HG02678 (cell line): ENCODE results near the gene MIB1.

Source experiments
- ATAC-seq: cut with Tn5 transposase; IDR thresholded peaks from one replicate; pipeline ENCODE4 v1.9.1; 2021; ENCODE audit warnings: mild to moderate bottlenecking, moderate library complexity; ENCODE audit not compliant: unreplicated experiment

MIB1 gene

DNA sequence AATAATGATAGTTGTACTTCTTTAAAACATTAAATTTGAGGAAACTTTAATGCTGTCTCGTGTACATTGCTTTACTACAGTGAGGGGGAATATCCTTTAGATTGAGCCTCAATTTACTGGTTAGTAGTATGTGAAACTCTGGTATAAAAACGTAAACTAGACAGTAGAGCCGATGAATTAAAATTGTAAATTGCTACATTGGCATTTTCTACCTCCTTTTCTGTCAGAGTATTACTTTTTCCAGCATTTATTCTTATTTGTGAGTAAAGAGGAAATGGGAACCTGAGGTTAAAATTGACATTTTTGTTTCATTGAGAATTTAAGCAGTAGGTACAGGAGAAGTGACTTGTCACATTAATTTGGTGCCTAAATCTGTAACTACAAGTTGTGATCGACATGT is 128.2 kb downstream of the MIB1 start:
- ATAC-seq, result no peak

DNA sequence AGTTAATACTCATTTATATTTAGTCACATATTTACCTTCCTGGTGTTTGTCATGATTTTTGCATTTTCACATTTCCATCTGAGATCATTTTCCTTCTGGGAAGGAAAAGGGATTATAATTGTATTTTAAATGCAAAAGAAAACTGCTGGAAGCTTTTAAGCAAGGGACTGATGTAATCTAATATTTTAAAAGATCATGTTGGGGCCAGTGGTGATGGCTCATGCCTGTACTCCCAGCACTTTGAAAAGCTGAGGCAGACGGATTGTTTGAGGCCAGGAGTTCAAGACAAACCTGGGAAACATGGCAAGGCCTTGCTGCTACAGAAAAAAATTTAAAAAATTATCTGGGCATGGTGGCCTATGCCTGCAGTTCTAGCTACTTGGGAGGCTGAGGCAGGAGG is 149.0 kb downstream of the MIB1 start:
- no peak for ATAC-seq

DNA sequence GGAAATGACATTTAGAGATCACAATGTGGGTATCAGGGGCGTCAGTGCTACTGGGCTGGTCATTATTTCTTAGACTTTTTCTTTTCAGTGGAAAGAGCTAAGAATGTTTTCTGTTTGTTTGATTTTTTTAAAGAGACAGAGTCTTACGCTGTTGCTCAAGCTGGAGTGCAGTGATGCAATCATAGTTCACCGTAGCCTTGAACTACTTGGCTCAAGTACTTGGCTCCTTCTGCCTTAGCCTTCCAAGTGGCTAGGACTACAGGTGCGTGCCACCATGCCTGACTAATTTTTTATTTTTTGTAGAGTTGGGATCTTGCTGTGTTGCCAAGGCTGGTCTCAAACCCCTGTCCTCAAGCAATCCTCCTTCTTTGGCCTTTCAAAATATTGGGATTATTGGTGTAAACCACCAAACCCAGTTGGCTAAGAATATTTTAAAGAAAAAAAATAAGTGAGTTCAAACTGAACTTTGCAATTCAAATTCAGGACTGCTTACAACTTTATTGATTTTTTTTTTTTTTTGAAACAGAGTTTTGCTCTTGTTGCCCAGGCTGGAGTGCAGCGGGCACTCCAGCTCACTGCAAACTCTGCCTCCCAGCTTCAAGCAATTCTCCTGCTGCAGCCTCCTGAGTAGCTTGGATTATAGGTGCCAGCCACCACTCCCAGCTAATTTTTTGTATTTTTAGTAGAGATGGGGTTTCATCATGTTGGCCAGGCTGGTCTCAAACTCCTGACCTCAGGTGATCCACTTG is 154.2 kb downstream of the MIB1 start:
- ATAC-seq, result no peak

DNA sequence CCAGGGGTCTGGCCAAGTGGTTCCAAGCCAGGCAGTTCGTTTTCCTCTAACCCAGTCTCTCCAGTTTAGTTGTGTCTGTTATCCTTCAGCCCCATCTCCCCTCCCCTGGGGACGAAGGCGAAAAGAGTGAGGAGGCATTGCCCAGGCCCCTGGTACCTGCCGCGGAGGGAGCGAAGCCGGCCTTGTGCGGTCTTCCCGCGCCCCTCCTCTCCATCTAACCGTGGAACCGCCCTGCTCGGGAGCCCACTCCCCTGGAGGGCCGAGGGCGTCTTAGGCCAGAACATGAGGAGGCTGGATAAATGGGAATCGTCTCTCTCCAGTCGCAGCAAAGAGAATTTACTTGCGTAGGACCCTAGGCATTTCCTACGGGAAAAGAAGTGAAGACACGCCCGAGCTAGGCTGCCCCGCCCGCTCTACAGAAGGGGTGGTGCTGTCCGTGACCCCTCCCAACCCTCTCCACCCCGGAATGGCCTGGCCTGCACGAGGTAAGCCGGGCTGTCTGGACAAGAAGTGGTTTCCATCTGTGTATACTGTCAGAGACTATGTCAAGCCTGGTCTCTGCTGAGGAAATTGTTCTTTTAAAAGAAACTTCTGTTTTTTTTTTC is 156.2 kb downstream of the MIB1 start:
- no peak for ATAC-seq

DNA sequence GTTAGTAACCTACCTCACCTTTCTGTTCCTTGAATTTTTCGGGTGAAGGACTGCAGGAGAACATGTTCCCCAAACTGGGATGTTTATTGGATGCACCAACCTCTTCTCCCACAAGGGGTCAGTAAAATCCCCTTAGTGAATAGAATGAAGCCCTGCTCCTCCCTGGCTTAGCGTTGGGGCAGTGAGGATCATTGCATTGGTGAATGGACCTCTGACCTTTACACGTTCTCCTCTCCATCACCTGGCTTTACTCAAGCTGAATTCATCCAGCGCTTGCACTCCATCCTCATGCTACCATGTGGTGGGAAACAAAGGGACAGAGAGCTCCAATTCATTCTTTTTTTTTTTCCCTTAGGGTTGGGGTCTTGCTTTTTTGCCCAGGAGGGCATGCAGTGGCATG is 157.2 kb downstream of the MIB1 start:
- peak; percentile 69 for ATAC-seq

DNA sequence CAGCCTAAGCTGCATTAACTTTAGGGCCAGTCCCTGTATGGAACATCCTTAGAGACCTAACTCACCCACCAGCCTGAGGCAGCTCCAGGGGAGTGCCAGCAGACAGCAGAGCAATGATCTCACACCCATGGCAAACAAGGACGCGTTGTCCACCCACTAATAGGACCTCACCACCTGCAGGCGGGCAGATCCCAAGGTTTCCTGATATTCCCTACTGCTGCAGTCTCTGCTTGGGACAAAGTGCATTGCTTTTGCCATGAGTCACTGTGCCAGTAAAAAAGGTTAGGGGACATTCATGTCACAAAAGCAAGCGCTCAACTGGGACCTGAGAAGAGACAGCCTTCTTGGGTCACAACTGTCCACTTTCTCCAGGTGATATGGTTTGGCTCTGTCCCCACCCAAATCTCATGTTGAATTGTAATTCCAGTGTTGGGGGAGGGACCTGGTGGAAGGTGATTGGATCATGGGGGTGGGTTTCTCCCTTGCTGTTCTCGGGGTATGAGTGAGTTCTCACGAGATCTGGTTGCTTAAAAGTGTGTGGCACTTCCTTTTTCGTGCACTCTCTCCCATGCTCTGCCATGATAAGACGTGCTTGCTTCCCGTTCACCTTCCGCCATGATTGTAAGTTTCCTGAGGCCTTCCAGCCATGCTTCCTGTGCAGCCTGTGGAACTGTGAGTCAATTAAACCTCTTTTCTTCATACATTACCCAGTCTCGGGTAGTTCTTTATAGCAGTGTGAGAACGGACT is 160.2 kb downstream of the MIB1 start:
- ATAC-seq, result no peak

DNA sequence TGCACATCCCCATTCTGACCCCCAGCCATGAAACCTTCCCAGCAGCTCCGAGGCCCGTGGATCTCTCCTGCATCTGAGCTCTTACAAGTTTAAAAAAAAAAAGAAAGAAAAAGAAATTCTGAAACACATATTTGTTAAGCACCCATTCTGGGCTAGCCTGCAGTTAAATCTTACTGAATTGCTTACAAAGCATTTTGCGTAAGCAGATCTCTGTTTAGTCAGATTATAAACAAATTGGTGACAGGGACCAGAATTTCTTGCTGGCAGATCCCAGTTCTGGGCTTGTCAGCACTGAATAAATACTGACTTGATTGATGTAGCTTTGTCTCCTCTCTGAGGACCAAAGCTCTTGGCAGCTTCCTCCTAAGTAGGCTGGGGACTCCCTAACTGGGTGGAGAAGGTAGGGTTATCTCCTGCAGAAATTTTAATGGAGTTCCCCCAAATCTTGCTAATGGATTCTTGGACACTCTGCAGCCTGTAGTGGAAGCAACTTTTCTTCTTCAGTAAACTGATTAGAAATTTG is 160.9 kb downstream of the MIB1 start:
- ATAC-seq, result no peak

DNA sequence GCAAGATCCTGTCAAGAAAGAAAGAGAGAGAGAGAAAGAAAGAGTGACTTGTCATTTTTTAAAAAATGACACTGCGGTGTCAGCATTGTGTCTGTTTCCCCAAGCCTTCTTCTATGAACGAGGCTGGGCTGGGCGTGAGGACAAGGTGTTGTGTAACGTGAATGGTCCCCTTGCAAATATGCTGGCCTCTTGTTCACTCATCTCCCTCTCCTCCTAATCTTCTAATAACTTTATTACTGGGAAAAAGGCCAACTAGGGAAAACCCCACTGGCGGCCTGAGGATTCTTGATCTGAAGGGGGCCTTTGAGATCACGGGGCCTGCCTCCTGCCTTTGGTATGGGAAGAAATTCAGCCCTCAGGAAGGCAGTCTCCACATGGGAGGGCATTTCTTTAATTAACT is 163.1 kb downstream of the MIB1 start:
- ATAC-seq, result no peak

DNA sequence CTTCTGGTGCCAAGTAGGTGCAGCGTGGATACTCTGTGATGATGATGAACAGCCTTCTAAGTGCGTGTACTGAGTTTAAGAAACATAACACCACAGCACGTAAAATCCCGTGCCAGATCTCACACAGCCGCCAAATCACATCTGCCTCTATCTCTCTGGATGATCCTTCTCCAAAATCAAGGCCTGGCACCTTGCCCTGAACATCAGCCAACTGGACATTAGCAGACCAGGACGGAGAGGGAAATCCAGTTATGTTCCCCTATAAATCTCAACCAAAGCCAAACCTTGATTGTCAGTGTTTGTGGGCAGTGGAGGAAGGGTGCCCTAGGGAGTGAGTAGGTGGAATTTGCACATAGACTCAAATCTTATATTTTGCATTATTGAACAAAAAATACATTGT is 164.3 kb downstream of the MIB1 start:
- no peak for ATAC-seq

DNA sequence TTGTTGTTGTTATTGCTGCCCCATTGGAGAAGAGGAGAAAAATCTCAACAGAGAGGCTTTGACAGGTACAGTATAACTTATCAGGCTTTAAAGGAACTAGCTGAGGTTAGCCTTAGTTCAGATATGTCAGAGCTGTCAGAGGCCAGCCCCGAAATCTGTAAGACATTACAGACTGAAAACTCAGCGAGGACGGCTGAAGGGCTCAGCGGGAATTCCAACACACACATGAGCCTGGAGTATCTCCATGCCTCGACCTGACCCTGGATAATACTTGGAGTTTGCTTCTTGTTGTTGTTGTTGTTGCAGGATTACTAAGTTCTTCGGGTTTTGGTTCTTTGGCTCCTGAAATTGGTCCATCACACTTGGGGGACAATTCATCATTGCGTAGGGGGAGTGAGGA is 166.9 kb downstream of the MIB1 start:
- ATAC-seq, result no peak

DNA sequence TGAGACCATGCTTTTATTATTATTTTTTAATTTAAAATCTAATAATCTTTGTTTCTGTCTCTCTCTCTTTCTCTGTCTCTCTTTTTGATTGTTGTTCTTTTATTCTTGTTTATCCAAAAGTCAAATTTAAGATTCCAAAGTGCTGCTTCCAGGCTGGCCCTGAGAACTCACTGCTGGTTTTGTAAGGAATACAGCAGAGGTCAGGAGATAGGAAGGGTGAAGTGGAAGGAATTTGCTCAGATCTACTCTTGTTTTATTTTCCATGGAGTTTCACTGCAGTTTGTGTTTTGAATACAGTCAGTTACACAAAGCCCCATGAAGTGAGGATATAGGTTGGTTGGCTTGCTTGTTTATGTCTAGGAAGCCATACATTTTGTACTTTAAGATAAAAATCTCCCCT is 168.1 kb downstream of the MIB1 start:
- no peak for ATAC-seq

DNA sequence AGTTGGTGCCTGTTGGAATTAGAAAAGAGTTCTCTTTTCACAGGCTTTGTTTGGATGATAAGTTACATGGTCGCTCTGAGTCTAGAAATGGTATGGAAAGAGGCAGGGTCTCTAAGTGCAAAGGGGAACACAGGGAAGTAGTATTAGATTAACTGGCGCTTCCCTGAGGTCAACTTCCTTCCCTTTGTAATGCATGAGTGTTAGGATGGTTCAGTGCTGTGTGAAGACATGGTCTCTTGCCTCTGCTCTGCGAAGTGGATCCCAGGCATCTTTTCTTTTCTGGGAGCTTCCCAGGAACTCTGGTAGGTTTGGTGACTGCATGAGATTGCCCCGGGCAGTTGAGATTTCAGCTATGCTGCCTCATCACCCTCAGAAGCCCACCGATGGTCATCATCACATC is 170.3 kb downstream of the MIB1 start:
- no peak for ATAC-seq

DNA sequence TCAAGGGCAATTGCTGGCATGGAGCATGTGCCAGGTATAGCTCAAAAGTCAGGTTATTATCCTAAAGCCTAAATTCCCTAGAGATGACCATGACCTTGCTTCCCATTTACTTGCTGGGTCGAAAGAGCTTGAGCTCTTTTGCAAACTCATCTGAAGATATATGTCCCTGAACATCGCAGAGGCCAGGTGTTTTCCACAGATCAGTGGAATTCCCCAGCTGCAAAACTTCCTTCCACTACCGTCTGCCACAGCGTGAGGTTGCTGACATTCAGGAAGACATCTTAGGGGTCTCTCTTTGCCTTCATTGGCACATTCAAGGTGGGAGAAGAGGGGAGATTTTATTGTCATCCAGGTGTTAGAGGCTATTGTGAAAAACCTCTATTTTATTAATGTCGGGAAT is 171.0 kb downstream of the MIB1 start:
- no peak for ATAC-seq

DNA sequence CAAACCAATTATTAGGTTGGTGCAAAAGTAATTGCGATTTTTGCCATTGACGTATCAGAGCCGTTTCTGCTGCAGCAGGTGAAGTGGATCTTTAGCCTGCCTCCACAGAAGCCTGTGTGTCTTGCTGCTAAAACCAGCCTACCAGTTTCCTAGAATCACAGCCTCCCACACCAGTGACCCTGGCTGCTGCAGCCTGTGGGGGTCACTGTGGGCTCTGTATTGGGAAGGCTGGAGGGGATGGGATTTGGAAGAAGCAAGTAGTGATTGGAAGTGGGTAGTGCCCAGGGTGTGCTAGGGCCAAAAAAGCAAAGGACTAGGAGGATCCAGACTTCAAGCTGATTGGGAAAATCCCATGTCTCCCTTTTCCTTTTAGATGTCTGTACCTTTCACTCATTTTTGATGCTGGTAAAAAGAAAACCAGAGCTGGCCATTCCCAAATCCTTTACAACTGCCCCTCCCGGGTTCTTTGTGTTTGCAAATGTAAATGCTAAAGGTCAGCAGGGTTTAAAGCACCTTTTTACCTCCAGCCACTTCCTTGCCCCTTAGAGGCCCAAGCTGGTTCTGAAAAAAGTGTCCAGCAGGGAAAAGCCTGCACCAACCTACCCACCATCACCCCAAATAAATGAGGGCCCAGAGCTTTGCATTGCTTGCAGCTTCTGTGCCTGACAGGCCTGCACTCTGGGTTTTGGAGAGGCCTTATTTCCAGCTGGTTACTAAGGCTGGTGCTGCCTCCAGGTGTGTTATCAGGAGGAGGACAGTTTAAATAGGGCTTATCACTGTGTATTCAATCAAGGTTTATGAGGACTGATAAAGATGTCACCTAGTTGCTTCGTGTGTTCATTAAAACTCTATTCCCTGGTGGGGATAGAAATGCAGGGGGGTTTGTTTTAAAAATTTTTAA is 172.0 kb downstream of the MIB1 start:
- no peak for ATAC-seq

DNA sequence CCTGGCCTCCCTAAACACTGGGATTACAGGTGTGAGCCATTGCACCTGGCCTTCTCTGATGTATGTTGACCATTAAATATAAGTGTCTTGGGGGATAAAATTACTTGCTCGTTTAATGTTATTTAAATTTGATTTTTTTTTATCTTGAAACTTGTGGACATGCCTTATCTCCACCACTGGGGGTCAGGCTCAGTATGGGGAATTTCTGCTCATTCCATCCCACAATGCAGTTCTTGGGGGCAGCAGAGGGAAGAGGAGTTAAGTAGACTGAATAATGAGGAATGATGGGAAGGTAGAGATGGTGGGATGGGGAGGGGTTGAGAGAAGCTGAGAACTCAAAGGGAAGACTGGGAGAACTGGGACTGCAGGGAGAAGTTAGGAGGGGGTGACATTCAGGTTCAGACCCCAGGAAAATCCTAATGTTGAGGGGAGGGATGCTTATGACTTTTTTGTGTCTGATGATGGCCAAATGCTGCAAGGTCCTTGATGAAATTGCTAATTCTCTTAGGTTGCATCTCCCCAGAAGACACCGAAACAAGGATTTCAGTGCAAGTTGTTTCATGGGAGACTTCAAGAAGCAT is 174.2 kb downstream of the MIB1 start:
- ATAC-seq, result no peak

DNA sequence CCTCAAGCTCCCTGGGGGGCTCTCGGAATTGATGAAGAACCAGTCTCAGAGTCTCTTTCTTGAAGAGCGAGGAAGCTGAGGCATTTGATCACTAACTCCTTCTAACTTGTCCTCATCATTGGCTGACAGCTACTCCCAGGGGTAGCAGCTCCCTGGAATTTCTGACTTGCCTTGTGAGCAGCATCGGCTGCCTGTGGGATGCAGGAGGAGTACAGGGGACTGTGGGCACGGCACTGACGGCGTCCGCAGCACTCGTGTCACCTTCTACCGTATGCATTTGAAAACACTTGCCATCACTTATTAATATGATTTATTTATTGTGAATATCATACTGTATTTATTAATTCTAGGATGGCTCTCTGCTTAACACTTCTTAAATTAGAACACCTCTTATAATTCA is 175.0 kb downstream of the MIB1 start:
- ATAC-seq, result no peak

DNA sequence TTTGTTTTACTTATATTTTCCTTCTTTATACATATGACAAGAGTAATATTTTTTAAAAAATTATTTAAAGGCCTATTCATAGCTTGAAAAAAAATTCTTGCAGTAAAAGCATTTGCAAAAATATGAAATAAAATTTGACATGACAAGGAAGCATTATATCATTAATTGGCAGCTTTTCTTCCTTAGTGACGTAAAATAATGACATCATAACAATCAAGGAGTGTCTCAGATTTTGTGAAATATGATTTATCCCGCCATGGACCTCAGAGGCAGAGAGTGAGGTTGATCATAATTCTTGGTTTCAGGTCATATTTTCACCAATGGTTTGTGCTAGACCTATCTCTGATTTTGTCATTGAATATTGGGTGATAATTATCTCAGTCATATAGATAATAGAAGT is 176.0 kb downstream of the MIB1 start:
- ATAC-seq, result no peak

DNA sequence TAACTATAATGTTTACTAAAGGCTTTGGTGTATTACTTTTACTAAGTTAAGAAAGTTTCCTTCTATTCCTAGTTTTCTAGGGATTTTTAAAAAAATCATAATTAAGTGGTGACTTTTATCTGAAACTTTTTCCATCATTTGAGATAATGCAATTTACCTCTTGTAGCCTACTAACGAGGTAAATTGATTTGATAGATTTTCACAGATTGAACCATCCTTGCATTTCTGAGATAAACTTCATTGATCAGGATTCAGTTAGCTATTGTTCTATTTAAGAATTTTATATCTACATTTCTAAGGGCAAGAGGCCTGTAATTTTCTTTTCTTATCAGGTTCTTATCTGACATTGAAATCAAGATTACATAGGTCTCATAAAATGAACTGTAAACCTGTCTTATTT is 178.1 kb downstream of the MIB1 start:
- no peak for ATAC-seq
